Right ventricle myocardium inferior (tissue), 1 donor: Measurements from ENCODE around the gene SBK1. TPM values are rescaled to one million over a fixed set of nuclear protein-coding genes. Genes with fewer than 3 reads are reported as not detected.

Experiments
- ATAC-seq: fragments of 200-7000 bp; cut with Tn5 transposase; one replicate; pipeline ENCODE4 v1.9.1; 2020; ENCODE audit warnings: mild to moderate bottlenecking, moderate library complexity
- DNase-seq: peaks from one replicate; pipeline ENCODE4 v3.0.0; 2021; ENCODE audit errors: missing footprints
- intact Hi-C: fragments of 100-400 bp; cut with DNase I; formaldehyde crosslinking; loops from one replicate; pipeline ENCODE4 v1.11.0; 2022
- total RNA-seq: library from RNA; stranded (reverse); fragmentation: NEBNext Ultra II Directional; extraction: Animal tissue kit (Norgen Biotek cat#: 25700); gene quantifications from one replicate; pipeline ENCODE4 v1.2.1, GENCODE V29; 2021
- donor health status: DM: no; HTN: yes; CAD: no; lungs with severe emphysema.

SBK1 gene
- total RNA-seq, 1 donor from 2014 or later: 1.4 TPM

DNA sequence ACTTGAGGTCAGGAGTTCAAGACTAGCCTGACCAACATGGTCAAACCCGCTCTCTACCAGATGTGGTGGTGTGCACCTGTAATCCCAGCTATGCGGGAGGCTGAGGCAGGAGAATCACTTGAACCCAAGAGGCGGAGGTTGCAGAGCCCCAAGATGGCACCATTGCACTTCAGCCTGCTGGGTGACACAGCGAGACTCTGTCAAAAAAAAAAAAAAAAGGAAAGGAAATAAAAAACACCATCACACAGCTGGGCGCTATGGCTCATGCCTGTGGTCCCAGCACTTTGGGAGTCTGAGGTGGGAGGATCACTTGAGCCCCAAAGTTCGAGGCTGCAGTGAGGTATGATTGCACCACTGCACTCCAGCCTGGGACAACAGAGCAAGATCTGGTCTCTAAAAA, 13.3 kb upstream of the SBK1 start:
- DNase-seq (no peak), ATAC-seq (no peak)
- intact Hi-C loops: no loop called here

DNA sequence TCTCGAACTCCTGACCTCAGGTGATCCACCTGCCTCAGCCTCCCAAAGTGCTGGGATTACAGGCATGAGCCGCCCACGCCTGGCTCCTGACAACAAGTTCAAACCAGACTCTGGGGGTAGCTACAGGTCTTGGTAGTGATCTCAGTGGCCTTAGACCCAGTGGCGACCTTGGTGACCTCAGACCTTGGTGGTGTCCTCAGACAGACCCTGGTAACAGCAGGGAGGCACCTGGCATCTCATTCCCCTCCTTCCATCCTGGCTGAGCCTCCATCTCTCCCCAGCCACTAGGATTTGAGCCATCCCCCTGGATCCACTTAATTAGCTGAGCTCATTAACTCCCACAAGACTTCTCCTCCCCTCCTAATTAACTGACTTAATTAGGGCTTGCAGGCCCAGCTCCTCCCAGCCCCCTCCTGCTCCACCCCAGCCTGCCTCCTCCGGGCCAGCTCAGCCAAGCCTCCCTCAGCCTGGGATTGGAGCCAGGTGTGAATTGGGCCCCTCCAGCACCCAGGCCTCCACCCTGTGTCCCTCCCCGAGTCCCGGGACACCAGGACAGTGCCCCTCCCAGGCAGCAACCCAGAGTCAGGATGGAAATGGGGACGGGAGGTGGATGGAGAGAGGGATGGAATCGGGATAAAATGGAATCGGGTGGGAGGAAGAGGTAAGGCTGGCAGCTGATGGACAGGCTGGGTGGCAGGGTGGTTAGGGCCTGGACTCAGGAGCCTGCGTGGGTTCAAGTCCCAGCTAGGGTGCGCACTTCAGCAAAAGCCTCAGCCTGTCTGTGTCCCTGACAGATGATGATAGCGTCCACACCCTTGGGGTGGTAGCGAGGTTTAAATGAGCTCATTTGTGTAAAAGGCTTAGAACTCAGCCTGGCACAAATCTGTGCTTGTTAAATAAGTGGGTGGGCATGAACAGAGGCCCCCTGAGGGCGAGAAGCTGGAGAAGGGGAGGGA, 11.2 kb upstream of the SBK1 start:
- intact Hi-C loops: no loop called here
- ATAC-seq: no peak
- DNase-seq: no peak

DNA sequence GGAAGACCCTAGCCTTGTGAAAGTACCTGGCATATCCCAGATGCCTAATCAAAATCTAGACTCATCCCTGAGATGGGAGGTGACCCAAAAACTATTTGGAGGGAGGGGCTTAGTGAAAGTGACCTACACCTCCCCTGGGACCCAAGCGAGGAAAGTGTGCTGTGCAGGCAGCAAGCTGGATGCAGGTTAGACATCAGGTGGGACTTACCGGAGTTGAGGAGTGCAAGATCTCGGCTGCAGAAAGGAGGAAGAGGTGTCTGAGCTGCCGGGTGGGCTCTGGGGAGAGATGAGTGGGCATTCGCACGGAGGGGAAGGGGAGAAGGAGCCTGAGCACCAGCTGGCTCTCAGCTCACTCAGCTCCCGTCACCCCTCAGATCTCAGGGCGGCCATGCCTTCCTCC, 10.3 kb upstream of the SBK1 start:
- ATAC-seq (no peak), DNase-seq (no peak)
- intact Hi-C loops: no loop called here

DNA sequence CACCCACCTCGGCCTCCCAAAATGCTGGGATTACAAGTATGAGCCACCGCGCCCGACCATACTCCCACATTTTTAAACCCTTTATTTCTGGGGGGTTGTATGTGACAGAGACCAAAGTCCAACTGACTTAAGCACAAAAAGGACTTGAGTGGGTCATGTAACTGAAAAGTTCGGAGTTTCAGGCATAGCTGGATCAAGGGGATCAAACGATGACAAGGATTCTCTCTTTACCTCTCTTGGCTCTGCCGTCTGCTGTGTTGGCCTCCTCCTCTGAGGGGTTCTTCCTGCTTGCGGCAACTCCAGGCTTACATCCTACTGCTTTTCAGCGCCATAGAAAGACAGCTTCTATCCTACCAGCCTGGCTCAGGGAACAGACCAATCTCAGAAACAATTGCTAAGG, 9.2 kb upstream of the SBK1 start:
- no peak for ATAC-seq
- no peak for DNase-seq
- intact Hi-C loops: no loop called here

DNA sequence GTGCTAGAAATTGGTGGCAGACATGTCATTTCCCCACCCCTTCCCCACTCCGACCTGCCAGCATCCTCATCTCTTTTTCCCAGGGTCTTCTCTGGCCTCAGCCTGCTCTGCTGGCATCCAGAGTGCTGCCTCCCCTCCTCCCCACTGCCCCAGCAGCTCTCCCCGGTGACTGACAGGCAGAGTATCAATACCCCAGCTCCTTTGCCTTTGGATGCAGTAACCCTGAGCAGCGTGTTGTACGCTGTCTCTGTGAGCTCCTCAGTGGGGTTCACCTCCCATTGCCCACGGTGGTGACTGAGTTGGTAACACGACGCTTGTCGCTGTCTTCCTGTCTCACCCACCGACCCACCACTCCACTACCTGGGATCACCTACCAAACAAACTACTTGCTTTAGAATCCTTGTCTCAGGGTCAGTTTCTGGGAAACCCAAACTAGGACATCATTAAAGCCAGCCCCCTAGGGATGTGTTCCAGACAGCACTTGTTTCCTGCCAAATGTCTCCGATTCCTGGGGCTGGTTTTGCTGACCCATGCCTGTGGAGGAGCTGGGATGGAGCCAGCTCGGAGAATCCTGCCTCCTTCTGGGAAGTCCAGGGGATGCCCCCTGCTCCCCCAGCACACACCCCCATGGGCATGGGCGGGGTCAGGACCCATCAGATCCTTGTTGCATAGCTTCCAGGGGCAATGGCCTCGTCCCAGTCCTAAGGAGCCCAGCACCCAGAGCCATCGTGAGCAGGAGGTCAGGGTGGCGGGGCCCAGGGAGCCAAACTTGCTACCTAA, 8.3 kb upstream of the SBK1 start:
- intact Hi-C loops: no loop called here
- no peak for DNase-seq

DNA sequence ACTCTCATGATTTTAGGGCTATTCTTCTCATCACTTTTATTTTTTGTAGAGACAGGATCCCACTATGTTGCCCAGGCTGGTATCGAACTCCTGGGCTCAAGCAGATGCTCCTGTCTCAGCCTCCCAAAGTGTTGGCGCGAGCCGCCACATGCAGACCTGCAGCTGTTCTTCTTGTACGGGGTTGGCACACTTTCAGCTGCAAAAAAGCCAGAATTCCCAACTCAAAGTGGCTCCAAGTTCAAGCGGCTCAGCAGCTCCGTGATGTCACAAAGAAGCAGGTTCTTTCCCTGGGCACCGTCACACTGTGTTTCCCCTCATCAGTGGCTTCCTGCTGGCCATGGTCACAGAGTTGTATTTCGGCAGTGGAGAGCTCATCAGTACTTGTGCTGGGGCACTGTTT, 6.7 kb upstream of the SBK1 start:
- DNase-seq: no peak
- no peak for ATAC-seq
- intact Hi-C loops: no loop called here

More for the DNA sequence above, 8.3 kb upstream of the SBK1 start:
- ATAC-seq: no peak

DNA sequence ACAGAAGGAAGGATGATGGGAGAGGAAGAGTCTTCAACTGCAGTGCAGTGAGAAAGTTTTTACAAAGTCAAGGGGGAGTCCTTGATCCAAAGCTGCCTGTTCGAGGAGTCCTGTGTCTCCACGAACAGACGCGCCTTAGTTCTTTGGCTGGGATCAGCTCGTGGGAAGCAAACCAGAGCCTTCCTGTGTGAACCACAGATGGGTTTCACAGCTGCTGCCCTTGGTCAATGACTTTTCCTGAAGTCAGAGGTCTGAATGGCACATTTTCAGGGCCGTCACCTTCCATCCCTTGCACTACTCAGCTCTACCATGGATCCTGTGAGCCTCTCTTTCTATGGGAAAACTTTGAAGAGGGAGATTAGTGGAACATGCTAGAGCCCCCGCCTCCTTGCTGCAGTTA, 4.2 kb upstream of the SBK1 start:
- intact Hi-C loops: no loop called here
- DNase-seq (no peak), ATAC-seq (no peak)

DNA sequence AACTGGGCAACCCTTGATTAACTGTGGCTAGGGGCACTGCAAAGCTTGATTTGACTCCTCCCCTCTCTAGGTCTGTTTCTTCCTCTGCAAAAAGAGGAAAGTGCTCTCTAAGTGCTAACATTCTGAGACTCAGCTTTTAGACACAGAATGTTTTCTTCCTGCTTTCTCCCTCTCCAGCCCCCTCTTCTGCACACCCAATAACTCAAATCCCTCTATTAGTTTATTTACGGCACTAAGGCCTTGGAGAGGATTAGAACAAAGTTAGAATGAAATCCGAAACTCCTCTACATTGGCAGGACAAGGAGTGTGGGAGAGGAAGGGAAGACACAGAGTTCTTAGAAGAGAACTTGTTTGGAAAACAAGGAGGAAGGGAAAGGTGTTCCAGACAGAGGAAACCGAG, 3.3 kb upstream of the SBK1 start:
- intact Hi-C loops: no loop called here
- DNase-seq (no peak), ATAC-seq (no peak)

DNA sequence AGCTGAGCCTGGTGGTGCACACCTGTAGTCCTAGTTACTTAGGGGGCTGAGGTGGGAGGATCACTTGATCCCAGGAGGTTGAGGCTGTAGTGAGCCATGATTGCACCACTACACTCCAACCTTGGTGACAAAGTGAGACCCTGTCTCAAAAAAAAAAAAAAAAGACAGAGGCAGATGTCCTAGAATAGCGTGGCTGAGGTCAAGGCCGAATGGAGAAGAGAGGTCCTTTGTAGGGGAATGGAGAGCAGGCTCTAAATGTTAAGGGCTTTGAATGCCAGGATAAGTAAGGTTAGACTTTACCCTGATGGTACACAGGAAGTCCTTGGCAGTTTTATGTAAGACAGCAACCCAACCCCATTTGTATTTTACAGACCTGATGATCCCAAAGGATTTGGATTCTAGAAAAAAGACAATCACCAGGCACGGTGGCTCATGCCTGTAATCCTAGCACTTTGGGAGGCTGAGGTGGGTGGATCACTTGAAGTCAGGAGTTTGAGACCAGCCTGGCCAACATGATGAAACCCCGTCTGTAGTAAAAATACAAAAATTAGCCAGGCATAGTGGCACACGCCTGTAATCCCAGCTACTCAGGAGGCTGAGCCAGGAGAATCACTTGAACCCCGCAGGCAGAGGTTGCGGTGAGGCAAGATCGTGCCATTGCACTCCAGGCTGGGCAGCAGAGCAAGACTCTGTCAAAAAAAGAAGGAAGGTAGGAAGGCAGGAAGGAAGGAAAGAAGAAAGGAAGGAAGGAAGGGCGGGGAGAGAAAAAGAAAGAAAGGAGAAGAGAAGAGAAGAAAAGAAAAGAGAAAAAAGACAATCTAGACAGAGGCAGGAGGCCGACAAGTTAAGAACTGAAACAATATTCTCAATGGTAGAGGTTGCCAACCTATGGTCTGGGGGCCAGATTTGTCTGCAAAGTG, 2.1 kb upstream of the SBK1 start:
- intact Hi-C loops: no loop called here
- DNase-seq: no peak
- no peak for ATAC-seq

DNA sequence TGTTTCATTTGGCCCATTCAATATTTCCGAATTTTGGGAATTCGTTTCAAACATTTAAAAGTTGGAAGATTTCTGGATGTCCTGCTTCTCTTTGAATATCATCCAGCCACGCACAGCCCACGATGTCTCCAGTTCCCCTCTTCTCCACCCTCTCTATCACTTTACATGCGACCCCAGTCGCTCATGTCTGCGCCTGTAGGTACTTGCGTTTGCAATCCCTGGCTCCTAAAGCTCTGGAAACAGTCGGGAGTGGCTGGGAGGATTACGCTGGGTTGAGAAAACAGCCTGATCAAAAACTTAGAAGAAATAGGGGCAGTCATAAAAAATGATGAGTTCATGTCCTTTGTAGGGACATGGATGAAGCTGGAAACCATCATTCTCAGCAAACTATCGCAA, 1.5 kb upstream of the SBK1 start:
- intact Hi-C loops: no loop called here
- DNase-seq: no peak
- ATAC-seq: no peak

DNA sequence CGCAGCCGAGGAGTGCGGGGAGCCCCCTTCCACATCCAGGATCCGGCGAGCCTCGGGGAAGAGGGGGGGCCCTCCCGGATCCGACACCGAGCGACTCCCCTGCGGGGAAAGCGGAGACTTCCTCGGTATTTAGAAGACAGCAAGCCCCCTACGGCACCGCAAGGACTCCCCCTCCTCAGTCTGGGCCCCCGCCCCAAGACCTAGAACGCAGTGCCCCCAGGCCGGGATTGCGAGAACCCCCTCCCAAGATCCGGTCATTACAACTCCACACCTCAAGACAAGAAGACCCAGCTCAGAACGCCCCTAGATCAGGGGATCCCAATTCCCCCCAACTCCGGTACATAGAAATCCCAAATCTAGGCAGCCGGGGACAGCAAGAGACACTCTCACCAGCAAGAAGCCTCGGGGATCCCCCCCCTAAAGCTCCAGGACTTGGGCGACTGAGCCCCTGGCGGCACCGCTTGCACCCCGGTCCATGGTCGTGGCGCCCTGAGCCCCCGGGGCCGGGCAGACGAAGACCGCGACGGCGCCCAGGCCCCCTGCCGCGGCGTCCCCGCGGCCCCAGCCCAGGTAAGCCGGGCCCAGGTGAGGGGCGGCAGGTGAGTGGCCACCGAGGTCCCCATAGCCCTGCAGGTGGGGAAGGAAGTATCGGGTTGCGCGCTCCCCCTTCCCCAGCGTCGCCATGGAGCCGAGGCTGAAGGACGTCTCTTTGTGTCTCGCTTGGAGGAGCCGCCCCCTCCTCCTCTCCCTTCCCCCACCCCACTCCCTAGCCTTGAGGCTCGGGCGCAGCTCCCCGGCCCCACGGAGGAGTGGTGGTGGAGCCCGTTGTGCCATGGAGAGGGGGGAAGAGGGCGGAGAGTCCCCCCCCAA, 641 bp downstream of the SBK1 start:
- no peak for DNase-seq
- intact Hi-C loops: no loop called here
- no peak for ATAC-seq

DNA sequence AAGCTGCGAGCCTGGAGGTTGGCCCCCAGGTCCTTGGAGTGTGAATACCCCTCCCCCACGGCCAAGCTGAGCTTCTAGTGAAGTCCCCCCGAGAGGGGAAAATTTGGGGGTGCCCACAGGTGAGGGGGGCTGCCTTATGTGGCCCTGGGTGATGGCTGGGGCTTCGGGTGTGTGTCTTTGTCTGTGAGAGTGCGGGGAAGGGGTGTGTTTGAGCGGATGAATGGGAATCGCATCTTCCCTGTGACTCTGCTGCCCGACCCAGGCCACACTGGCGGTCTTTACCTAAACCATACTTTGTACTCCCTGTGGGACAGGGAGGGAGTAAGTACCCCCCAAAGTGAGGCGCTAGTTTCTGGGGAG, 1.3 kb downstream of the SBK1 start:
- ATAC-seq: no peak
- intact Hi-C loops: no loop called here
- DNase-seq: no peak

DNA sequence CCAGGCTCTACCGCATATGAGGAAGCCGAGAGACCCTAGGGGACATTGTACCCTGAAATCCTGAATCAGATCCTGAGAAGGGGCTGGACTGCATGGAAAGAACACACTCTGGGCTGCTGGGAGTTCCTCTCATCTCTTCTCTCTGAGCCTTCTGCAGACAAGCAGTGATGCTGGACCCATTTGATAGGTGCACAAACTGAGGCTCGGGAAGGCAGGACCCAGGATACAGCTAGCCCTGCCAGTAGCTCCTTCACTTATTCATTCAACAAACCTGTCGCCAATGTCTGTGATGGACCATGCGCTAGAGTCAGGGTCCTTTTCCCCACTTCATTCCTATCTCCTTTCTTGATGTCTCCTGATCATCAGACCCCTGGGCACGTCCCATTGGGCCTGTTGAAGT, 1.9 kb downstream of the SBK1 start:
- DNase-seq (no peak), ATAC-seq (no peak)
- intact Hi-C loops: no loop called here

DNA sequence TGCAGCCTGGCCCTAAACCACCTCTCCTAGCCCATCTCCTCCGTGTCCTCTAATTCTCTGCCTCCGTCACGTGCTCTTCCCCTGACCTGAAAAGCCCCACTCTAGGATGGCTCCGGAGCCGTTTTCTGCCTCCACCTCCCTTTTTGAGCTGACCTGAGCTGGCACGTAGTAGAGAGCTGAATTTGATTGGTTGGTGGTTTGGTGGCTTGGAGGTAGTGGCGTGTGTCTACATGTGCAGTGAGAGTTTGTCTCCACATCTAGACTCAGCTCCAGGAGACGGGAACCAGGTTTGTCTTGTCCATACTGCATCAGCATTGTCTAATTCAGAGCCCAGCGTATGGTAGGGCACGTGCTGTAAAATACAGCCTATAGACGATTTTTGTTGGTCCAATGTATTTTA, 3.0 kb downstream of the SBK1 start:
- no peak for ATAC-seq

DNA sequence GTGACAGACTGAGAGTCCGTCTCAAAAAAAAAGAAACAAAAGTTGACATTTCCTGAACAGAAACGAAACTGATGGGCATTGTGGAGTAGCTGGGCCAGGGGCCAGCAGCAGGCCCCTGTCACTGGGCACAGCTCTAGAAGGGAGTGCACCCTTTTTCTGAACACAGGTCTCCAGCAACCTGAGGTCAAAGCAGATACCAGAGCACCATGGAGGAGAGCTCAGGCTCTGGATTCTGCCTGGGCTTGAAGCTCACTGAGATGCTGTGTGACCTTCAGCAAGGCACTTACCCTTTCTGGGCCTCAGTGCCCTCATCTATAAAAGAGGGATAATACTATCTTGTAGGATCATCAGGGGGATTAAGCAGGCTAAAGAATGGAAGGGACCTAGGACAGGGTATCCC, 5.0 kb downstream of the SBK1 start:
- no peak for ATAC-seq

More for the DNA sequence above, 3.0 kb downstream of the SBK1 start:
- no peak for DNase-seq
- intact Hi-C loops: no loop called here

DNA sequence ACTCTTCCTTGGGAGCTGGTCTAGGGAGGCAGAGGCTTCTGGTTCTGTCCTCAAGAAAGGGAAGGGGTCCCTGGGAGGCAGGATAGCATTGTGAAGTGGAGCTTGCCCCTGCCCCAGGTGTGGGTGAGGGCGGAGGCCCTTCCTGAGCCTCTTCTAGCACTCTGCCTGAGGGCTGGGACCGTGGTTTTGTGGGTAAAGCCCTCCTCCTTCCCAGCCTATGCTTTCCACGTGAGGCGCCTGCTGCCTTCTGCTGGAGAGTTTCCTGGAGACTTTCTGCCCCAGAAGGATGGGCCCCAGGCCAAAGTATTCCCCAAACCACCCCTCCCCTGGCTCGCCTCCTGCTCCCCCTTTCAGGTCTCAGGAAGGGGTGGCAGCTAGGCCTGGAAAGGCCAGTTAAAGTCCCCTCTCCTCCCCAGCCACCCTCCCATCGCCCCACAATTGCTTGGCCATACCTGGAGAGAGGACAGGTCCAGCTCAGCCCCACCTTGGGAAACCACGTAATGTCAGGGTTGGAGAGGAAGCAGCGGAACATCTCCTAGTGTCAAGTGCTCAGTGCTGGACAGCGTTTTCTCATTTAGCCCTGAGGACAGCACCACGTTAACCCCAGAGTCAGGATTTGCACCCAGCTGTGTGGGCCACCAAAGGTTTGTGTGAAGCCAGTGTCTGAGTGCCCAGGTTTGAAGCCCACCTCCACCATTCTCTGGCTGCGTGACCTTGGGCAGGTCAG, 5.6 kb downstream of the SBK1 start:
- intact Hi-C loops: no loop called here
- no peak for DNase-seq
- ATAC-seq: no peak

More for the DNA sequence above, 5.0 kb downstream of the SBK1 start:
- DNase-seq: no peak
- intact Hi-C loops: no loop called here

DNA sequence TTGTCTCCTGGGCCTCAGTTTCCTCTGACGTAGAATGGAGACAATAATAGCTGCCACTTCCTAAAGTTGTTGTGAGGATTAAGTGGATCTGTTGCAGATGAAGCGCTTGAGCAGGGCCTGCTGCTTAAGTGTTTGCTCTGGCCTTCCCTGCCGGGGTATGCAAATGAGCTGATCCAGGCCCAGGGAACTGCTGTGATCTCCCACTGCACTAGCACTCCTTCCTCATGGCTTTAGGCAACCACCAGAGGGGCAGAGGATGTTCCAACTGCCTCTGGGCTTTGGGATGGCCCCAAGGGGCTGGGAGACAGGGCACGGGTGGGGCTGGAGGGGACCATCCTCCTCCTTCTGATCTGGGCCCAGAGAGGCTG, 6.2 kb downstream of the SBK1 start:
- no peak for ATAC-seq
- intact Hi-C loops: no loop called here

DNA sequence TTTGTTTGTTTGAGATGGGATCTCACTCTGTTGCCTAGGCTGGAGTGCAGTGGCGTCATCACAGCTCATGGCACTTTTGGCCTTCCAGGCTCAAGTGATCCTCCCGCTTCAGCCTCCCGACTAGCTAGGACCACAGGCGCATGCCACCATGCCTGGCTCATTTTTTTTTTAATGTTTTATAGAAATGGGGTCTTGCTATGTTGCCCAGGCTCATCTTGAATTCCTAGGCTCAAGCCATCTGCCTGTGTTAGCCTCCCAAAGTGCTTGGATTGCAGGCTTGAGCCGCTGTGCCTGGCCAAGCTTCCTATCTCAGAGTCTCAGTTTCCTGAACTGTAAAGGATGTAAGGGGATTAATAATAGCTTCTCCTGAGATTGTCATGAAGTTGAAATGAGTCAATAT, 8.0 kb downstream of the SBK1 start:
- DNase-seq: no peak

More for the DNA sequence above, 6.2 kb downstream of the SBK1 start:
- no peak for DNase-seq

More for the DNA sequence above, 8.0 kb downstream of the SBK1 start:
- no peak for ATAC-seq
- intact Hi-C loops: no loop called here
